ENCODE measurements around the gene ZNF428.
"Not testable (repeated sequence)": the region's sequence is repeated elsewhere in the genome, so short reads cannot be mapped to it uniquely, and the experiment has no call there.

ZNF428 gene

GRCh38 chr19:43638214-43638994, 19.0 kb upstream of the ZNF428 start:
- H3K9me3 ChIP-seq = no peaks in the 10 kb centered on the region
- no peaks in the 10 kb centered on the region for H3K36me3 ChIP-seq
- H3K27me3 ChIP-seq = peaks cover 21% of the 10 kb centered on the region
- H3K4me1 ChIP-seq = peaks cover 4% of the 10 kb centered on the region
- TF ChIP-seq CTCF (IDR thresholded peaks at IDR 0.05; ENCODE audit: low read depth, low read length) = no peak
- no peak overlapping the region for H3K4me3 ChIP-seq (ENCODE audit: low read depth, low read length)
- no peak for DNase-seq

GRCh38 chr19:43636121-43636683, 16.8 kb upstream of the ZNF428 start:
- H3K27me3 ChIP-seq = peaks cover 21% of the 10 kb centered on the region
- DNase-seq = no peak
- no peak for TF ChIP-seq CTCF (IDR thresholded peaks at IDR 0.05; ENCODE audit: low read depth, low read length)
- no peak overlapping the region for H3K4me3 ChIP-seq (ENCODE audit: low read depth, low read length)
- no peaks in the 10 kb centered on the region for H3K9me3 ChIP-seq
- no peaks in the 10 kb centered on the region for H3K36me3 ChIP-seq
- peaks cover 4% of the 10 kb centered on the region for H3K4me1 ChIP-seq

GRCh38 chr19:43635561-43635940, 16.1 kb upstream of the ZNF428 start:
- not testable (repeated sequence) for DNase-seq; H3K4me3 ChIP-seq (ENCODE audit: low read depth, low read length); H3K36me3 ChIP-seq; H3K4me1 ChIP-seq; H3K9me3 ChIP-seq
- peaks cover 20% of the 10 kb centered on the region for H3K27me3 ChIP-seq

GRCh38 chr19:43634872-43635560, 15.6 kb upstream of the ZNF428 start:
- H3K4me1 ChIP-seq = peaks cover 4% of the 10 kb centered on the region
- H3K9me3 ChIP-seq = no peaks in the 10 kb centered on the region
- TF ChIP-seq CTCF (IDR thresholded peaks at IDR 0.05; ENCODE audit: low read depth, low read length) = no peak
- H3K27me3 ChIP-seq = peaks cover 15% of the 10 kb centered on the region
- no peak for DNase-seq
- H3K36me3 ChIP-seq = no peaks in the 10 kb centered on the region
- H3K4me3 ChIP-seq (ENCODE audit: low read depth, low read length) = 0 out of 2 replicates have a peak overlapping the region, but pooled peaks have one; percentile 8

GRCh38 chr19:43634506-43634871, 15.1 kb upstream of the ZNF428 start:
- peaks cover 15% of the 10 kb centered on the region for H3K27me3 ChIP-seq
- no peaks in the 10 kb centered on the region for H3K9me3 ChIP-seq
- DNase-seq = no peak
- no peaks in the 10 kb centered on the region for H3K36me3 ChIP-seq
- H3K4me1 ChIP-seq = peaks cover 4% of the 10 kb centered on the region
- H3K4me3 ChIP-seq (ENCODE audit: low read depth, low read length) = no peak overlapping the region
- no peak for TF ChIP-seq CTCF (IDR thresholded peaks at IDR 0.05; ENCODE audit: low read depth, low read length)

- peaks cover 4% of the 10 kb centered on the region for H3K4me1 ChIP-seq
- H3K36me3 ChIP-seq = no peaks in the 10 kb centered on the region
- no peaks in the 10 kb centered on the region for H3K9me3 ChIP-seq
- peaks cover 11% of the 10 kb centered on the region for H3K27me3 ChIP-seq
- DNase-seq = no peak
- no peak overlapping the region for H3K4me3 ChIP-seq (ENCODE audit: low read depth, low read length)
- TF ChIP-seq CTCF (IDR thresholded peaks at IDR 0.05; ENCODE audit: low read depth, low read length) = no peak
Measured at GRCh38 chr19:43634068-43634467, 14.6 kb upstream of the ZNF428 start.
